H9 (cell line): Measurements from ENCODE around the gene CIB4. TPM values are rescaled to one million over a fixed set of nuclear protein-coding genes. Genes with fewer than 3 reads are reported as not detected.

Source experiments
- DNase-seq: peaks from one replicate; pipeline ENCODE4 v3.0.0-alpha.2; 2017
- H2AFZ ChIP-seq: one replicate; pipeline ENCODE4 v1.6.1; 2013; ENCODE audit warnings: mild to moderate bottlenecking, low read length, control low read depth, moderate library complexity
- H2AK5ac ChIP-seq: 2 replicates; pipeline ENCODE4 v1.6.1; 2013; ENCODE audit warnings: low read length, control low read depth, mixed read lengths; ENCODE audit not compliant: insufficient read length
- H2BK120ac ChIP-seq: one replicate; pipeline ENCODE4 v1.6.1; 2013; ENCODE audit warnings: low read depth, mild to moderate bottlenecking, low read length, control low read depth, inconsistent platforms; ENCODE audit not compliant: poor library complexity, severe bottlenecking
- H2BK12ac ChIP-seq: 2 replicates; pipeline ENCODE4 v1.6.1; 2013; ENCODE audit warnings: low read length, control low read depth, mixed read lengths, low read depth; ENCODE audit not compliant: insufficient read length
- H2BK15ac ChIP-seq: 2 replicates; pipeline ENCODE4 v1.6.1; 2013; ENCODE audit warnings: low read depth, low read length, control low read depth
- H2BK20ac ChIP-seq: one replicate; pipeline ENCODE4 v1.6.1; 2013; ENCODE audit warnings: low read depth, mild to moderate bottlenecking, low read length, control low read depth, inconsistent platforms; ENCODE audit not compliant: poor library complexity, severe bottlenecking
- H2BK5ac ChIP-seq: 2 replicates; pipeline ENCODE4 v1.6.1; 2013; ENCODE audit warnings: low read length, control low read depth, mixed read lengths; ENCODE audit not compliant: insufficient read length
- H3K14ac ChIP-seq: 2 replicates; pipeline ENCODE4 v1.6.1; 2013; ENCODE audit warnings: low read length, control low read depth; ENCODE audit not compliant: insufficient read depth
- H3K18ac ChIP-seq: 2 replicates; pipeline ENCODE4 v1.6.1; 2013; ENCODE audit warnings: low read depth, mild to moderate bottlenecking, mixed read lengths, low read length, control low read depth; ENCODE audit not compliant: insufficient read length
- H3K23ac ChIP-seq: 2 replicates; pipeline ENCODE4 v1.6.1; 2013; ENCODE audit warnings: low read length, control low read depth, mixed read lengths, low read depth; ENCODE audit not compliant: insufficient read length
- H3K23me2 ChIP-seq: 2 replicates; pipeline ENCODE4 v1.6.1; 2013; ENCODE audit warnings: low read depth, mild to moderate bottlenecking, mixed read lengths, low read length, control low read depth; ENCODE audit not compliant: insufficient read length, poor library complexity, severe bottlenecking
- H3K27ac ChIP-seq: 2 replicates; pipeline ENCODE4 v1.5.1; 2013; ENCODE audit warnings: low read length, control low read depth, mixed read lengths, low read depth; ENCODE audit not compliant: insufficient read length
- H3K27me3 ChIP-seq: 2 replicates; pipeline ENCODE4 v1.6.1; 2013; ENCODE audit warnings: low read length, control low read depth, inconsistent platforms; ENCODE audit not compliant: insufficient read depth
- H3K4ac ChIP-seq: 2 replicates; pipeline ENCODE4 v1.6.1; 2013; ENCODE audit warnings: low read depth, mild to moderate bottlenecking, control low read depth, inconsistent platforms, low read length, moderate library complexity
- H3K4me1 ChIP-seq: 2 replicates; pipeline ENCODE4 v1.6.1; 2013; ENCODE audit warnings: low read length, control low read depth, inconsistent platforms; ENCODE audit not compliant: insufficient read depth
- H3K4me2 ChIP-seq: 2 replicates; pipeline ENCODE4 v1.6.1; 2013; ENCODE audit warnings: low read length, control low read depth, mixed read lengths; ENCODE audit not compliant: insufficient read length, insufficient read depth
- H3K56ac ChIP-seq: 2 replicates; pipeline ENCODE4 v1.6.1; 2013; ENCODE audit warnings: low read depth, mild to moderate bottlenecking, mixed read lengths, low read length, control low read depth; ENCODE audit not compliant: insufficient read length
- H3K79me1 ChIP-seq: 2 replicates; pipeline ENCODE4 v1.6.1; 2013; ENCODE audit warnings: low read depth, mild to moderate bottlenecking, moderate library complexity, low read length, control low read depth, inconsistent platforms; ENCODE audit not compliant: insufficient read depth, poor library complexity, severe bottlenecking
- H3K79me2 ChIP-seq: 2 replicates; pipeline ENCODE4 v1.6.1; 2013; ENCODE audit warnings: low read length, control low read depth, inconsistent platforms; ENCODE audit not compliant: insufficient read depth
- H3K9ac ChIP-seq: 2 replicates; pipeline ENCODE4 v1.6.1; 2013; ENCODE audit warnings: low read length, control low read depth, mixed read lengths; ENCODE audit not compliant: insufficient read length; ENCODE audit errors: extremely low read depth
- H3K9me3 ChIP-seq: one replicate; pipeline ENCODE4 v1.6.1; 2013; ENCODE audit warnings: low read depth, low read length, inconsistent platforms; ENCODE audit not compliant: control insufficient read depth
- H3T11ph ChIP-seq: one replicate; pipeline ENCODE4 v1.6.1; 2013; ENCODE audit warnings: mild to moderate bottlenecking, low read length, control low read depth, inconsistent platforms
- H4K20me1 ChIP-seq: one replicate; pipeline ENCODE4 v1.6.1; 2013; ENCODE audit not compliant: control insufficient read depth, insufficient read length, insufficient read depth
- H4K5ac ChIP-seq: 2 replicates; pipeline ENCODE4 v1.6.1; 2013; ENCODE audit warnings: low read depth, mild to moderate bottlenecking, mixed read lengths, low read length, control low read depth; ENCODE audit not compliant: insufficient read length
- H4K8ac ChIP-seq: replicated peaks from 2 replicates; pipeline ENCODE4 v1.6.1; 2013; ENCODE audit warnings: low read length, control low read depth, mixed read lengths, low read depth; ENCODE audit not compliant: insufficient read length
- H4K91ac ChIP-seq: 2 replicates; pipeline ENCODE4 v1.6.1; 2013; ENCODE audit warnings: low read depth, mild to moderate bottlenecking, moderate library complexity, mixed read lengths, low read length, control low read depth; ENCODE audit not compliant: insufficient read length
- H3K27ac Mint-ChIP-seq, 3 experiments: 2 replicates in 2 of 3; 3 replicates in 1 of 3; pipeline ENCODE4 v1.8.0; 2020 to 2021; ENCODE audit warnings: mixed read lengths in 3 of 3, mild to moderate bottlenecking in 1 of 3, moderate library complexity in 1 of 3
- H3K27me3 Mint-ChIP-seq: 2 replicates; pipeline ENCODE4 v1.8.0; 2021; ENCODE audit warnings: low read depth, mild to moderate bottlenecking, moderate library complexity, mixed read lengths
- H3K36me3 Mint-ChIP-seq, 3 experiments: 2 replicates in 2 of 3; 3 replicates in 1 of 3; pipeline ENCODE4 v1.8.0; 2020 to 2021; ENCODE audit warnings: low read depth in 3 of 3, mixed read lengths in 3 of 3; ENCODE audit not compliant: insufficient read depth in 1 of 3
- H3K4me1 Mint-ChIP-seq, 2 experiments: 2 replicates each; pipeline ENCODE4 v1.8.0; 2020; ENCODE audit warnings: mixed read lengths in 2 of 2
- H3K4me3 Mint-ChIP-seq, 2 experiments: 2 replicates in 1 of 2; 3 replicates in 1 of 2; pipeline ENCODE4 v1.8.0; 2020 to 2021; ENCODE audit warnings: mild to moderate bottlenecking in 2 of 2, mixed read lengths in 2 of 2, moderate library complexity in 1 of 2
- H3K9me3 Mint-ChIP-seq, 2 experiments: 2 replicates in 1 of 2; 3 replicates in 1 of 2; pipeline ENCODE4 v1.8.0; 2020; ENCODE audit warnings: mild to moderate bottlenecking in 2 of 2, mixed read lengths in 2 of 2, moderate library complexity in 1 of 2
- WGBS: extraction: QIAGEN DNeasy Blood & Tissue Kit; methylation state at CpG from one replicate; pipeline ENCODE4 v1.1.7; 2013; ENCODE audit warnings: missing lambda C conversion rate, low lambda C conversion rate, mixed read lengths; ENCODE audit not compliant: insufficient read length; ENCODE audit errors: extremely low coverage; 5-methylcytosine and 5-hydroxymethylcytosine counted together
- total RNA-seq: library from RNA; stranded (reverse); gene quantifications from 2 replicates; pipeline ENCODE4 v1.2.1, GENCODE V29; 2021
- TF ChIP-seq, protein P1 (sequence below): fragments of 200-600 bp; sonication (generic); conservative IDR thresholded peaks from 3 replicates; pipeline ENCODE4 v1.8.0; 2021; ENCODE audit warnings: antibody characterized with exemption, mild to moderate bottlenecking

The CIB4 gene
- total RNA-seq, 1 experiment from 2014 or later: not detected

DNA sequence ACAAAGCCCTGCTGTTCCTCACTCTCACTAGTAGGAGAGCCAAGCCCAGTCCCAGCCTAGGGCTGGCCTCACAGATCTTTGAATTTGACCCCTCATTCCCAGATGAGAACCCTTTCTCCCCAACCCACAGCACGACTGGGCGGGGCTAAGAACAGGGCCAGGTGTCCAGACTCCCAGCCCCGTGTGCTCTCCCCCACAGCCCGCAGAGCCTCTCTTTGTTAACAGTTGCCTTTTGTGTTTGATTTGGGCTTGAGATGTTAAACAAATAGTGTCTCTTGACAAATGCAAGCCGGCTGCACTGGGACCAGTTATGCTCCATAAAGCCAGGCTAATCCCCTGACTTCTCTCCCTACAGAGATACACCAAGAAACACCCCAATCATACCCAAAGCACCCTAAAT, 46.6 kb upstream of the CIB4 start:
- H3K4me1 ChIP-seq: no peaks in the 10 kb centered on the region
- H3K4me2 ChIP-seq: no peak overlapping the region
- no peaks in the 10 kb centered on the region for H3K9me3 ChIP-seq
- no peaks in the 10 kb centered on the region for H3K36me3 Mint-ChIP-seq
- no peak overlapping the region for H2BK120ac ChIP-seq
- no peak overlapping the region for H4K91ac ChIP-seq
- H4K8ac ChIP-seq: no peak overlapping the region
- H4K20me1 ChIP-seq: no peaks in the 10 kb centered on the region
- H3K4me1 Mint-ChIP-seq: peaks cover 29% of the 10 kb centered on the region in 2 experiments
- H3K27me3 Mint-ChIP-seq: peaks cover 84% of the 10 kb centered on the region
- no peak overlapping the region for H2BK12ac ChIP-seq
- H3T11ph ChIP-seq: no peak overlapping the region
- DNase-seq: no peak
- H3K4ac ChIP-seq: no peak overlapping the region
- H2AK5ac ChIP-seq: no peak overlapping the region
- H3K56ac ChIP-seq: no peak overlapping the region
- H3K79me2 ChIP-seq: no peaks in the 10 kb centered on the region
- no peak overlapping the region for H3K14ac ChIP-seq
- H3K9me3 Mint-ChIP-seq: no peaks in the 10 kb centered on the region
- no peak overlapping the region for H2AFZ ChIP-seq
- no peak overlapping the region for H3K23ac ChIP-seq
- H2BK5ac ChIP-seq: no peak overlapping the region
- H3K23me2 ChIP-seq: peaks cover 5% of the 10 kb centered on the region
- no peak overlapping the region for H2BK15ac ChIP-seq
- H3K27me3 ChIP-seq: no peaks in the 10 kb centered on the region; the same call in 1 of the 2 replicates
- H3K9ac ChIP-seq: no peak overlapping the region
- H4K5ac ChIP-seq: no peak overlapping the region
- H3K27ac Mint-ChIP-seq: no peak overlapping the region
- H3K79me1 ChIP-seq: no peaks in the 10 kb centered on the region
- WGBS: no CpG with 5 or more reads among the region's 5 CpGs
- H2BK20ac ChIP-seq: no peak overlapping the region
- TF ChIP-seq, protein P1, sequence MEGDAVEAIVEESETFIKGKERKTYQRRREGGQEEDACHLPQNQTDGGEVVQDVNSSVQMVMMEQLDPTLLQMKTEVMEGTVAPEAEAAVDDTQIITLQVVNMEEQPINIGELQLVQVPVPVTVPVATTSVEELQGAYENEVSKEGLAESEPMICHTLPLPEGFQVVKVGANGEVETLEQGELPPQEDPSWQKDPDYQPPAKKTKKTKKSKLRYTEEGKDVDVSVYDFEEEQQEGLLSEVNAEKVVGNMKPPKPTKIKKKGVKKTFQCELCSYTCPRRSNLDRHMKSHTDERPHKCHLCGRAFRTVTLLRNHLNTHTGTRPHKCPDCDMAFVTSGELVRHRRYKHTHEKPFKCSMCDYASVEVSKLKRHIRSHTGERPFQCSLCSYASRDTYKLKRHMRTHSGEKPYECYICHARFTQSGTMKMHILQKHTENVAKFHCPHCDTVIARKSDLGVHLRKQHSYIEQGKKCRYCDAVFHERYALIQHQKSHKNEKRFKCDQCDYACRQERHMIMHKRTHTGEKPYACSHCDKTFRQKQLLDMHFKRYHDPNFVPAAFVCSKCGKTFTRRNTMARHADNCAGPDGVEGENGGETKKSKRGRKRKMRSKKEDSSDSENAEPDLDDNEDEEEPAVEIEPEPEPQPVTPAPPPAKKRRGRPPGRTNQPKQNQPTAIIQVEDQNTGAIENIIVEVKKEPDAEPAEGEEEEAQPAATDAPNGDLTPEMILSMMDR: no peak
- no peak overlapping the region for H3K18ac ChIP-seq
- no peak overlapping the region for H3K27ac ChIP-seq
- H3K4me3 Mint-ChIP-seq: no peak overlapping the region
